Neuronal stem cell (in vitro differentiated cells): ENCODE results near the gene MRPL43.
"Not testable (repeated sequence)": the region's sequence is repeated elsewhere in the genome, so short reads cannot be mapped to it uniquely, and the experiment has no call there.

Experiments used
- DNase-seq: peaks from one replicate; pipeline ENCODE4 v3.0.0-alpha.2; 2013; ENCODE audit warnings: low spot score
- H2AFZ ChIP-seq: one replicate; pipeline ENCODE4 v1.6.1; 2013; ENCODE audit warnings: mild to moderate bottlenecking, low read length, inconsistent platforms
- H2AK5ac ChIP-seq: 2 replicates; pipeline ENCODE4 v1.6.1; 2013; ENCODE audit warnings: low read depth, mild to moderate bottlenecking, inconsistent platforms, low read length, moderate library complexity, mixed read lengths
- H2BK120ac ChIP-seq: 2 replicates; pipeline ENCODE4 v1.6.1; 2013; ENCODE audit warnings: low read depth, mild to moderate bottlenecking, inconsistent platforms, low read length, moderate library complexity, mixed read lengths
- H2BK12ac ChIP-seq: one replicate; pipeline ENCODE4 v1.6.1; 2013; ENCODE audit warnings: low read length, inconsistent platforms
- H2BK15ac ChIP-seq: 2 replicates; pipeline ENCODE4 v1.6.1; 2013; ENCODE audit warnings: mild to moderate bottlenecking, low read length, inconsistent platforms, mixed read lengths
- H2BK5ac ChIP-seq: one replicate; pipeline ENCODE4 v1.6.1; 2013; ENCODE audit warnings: inconsistent platforms, mild to moderate bottlenecking, low read length, moderate library complexity
- H3K14ac ChIP-seq: one replicate; pipeline ENCODE4 v1.6.1; 2013; ENCODE audit warnings: low read length, inconsistent platforms
- H3K18ac ChIP-seq: 2 replicates; pipeline ENCODE4 v1.6.1; 2013; ENCODE audit warnings: low read length, inconsistent platforms
- H3K23ac ChIP-seq: 2 replicates; pipeline ENCODE4 v1.6.1; 2013; ENCODE audit warnings: low read depth, mild to moderate bottlenecking, mixed read lengths, low read length, inconsistent platforms; ENCODE audit not compliant: poor library complexity
- H3K27ac ChIP-seq: replicated peaks from 3 replicates; pipeline ENCODE4 v1.5.1; 2013; ENCODE audit warnings: low read length, inconsistent platforms
- H3K27me3 ChIP-seq, 3 experiments: 2 replicates each; pipeline ENCODE4 v1.6.1; 2013; ENCODE audit warnings: low read length in 3 of 3, mild to moderate bottlenecking in 2 of 3, inconsistent platforms in 1 of 3, low read depth in 1 of 3, mixed read lengths in 1 of 3, moderate library complexity in 1 of 3; ENCODE audit not compliant: control insufficient read depth in 3 of 3, insufficient read depth in 3 of 3
- H3K36me3 ChIP-seq, 2 donors: replicated peaks in 1 of 2; 2 replicates each; pipeline ENCODE4 v1.6.1; 2013; ENCODE audit warnings: low read length in 2 of 2; ENCODE audit not compliant: control insufficient read depth in 2 of 2, insufficient read depth in 2 of 2
- H3K4ac ChIP-seq: 2 replicates; pipeline ENCODE4 v1.6.1; 2013; ENCODE audit warnings: inconsistent platforms, mild to moderate bottlenecking, low read length, moderate library complexity
- H3K4me1 ChIP-seq, 2 donors: 1 replicate in 1 of 2; 2 replicates in 1 of 2; pipeline ENCODE4 v1.6.1; 2013; ENCODE audit warnings: low read length in 2 of 2, low read depth in 1 of 2; ENCODE audit not compliant: control insufficient read depth in 2 of 2, insufficient read depth in 1 of 2
- H3K4me2 ChIP-seq: one replicate; pipeline ENCODE4 v1.6.1; 2013; ENCODE audit warnings: mild to moderate bottlenecking, low read length, inconsistent platforms; ENCODE audit not compliant: insufficient read depth, poor library complexity, severe bottlenecking
- H3K4me3 ChIP-seq, 2 donors: 2 replicates each; pipeline ENCODE4 v1.5.1; 2013; ENCODE audit warnings: low read length in 2 of 2, mild to moderate bottlenecking in 2 of 2, inconsistent platforms in 1 of 2, moderate library complexity in 1 of 2
- H3K79me1 ChIP-seq: one replicate; pipeline ENCODE4 v1.6.1; 2013; ENCODE audit warnings: low read depth, mild to moderate bottlenecking, inconsistent platforms, low read length, moderate library complexity
- H3K9ac ChIP-seq: one replicate; pipeline ENCODE4 v1.6.1; 2013; ENCODE audit warnings: mild to moderate bottlenecking, low read depth, low read length, inconsistent platforms; ENCODE audit not compliant: poor library complexity
- H3K9me3 ChIP-seq, 2 donors: replicated peaks in 1 of 2; 2 replicates each; pipeline versions ENCODE3 to v1.6.1; 2013; ENCODE audit warnings: low read length in 2 of 2, mild to moderate bottlenecking in 2 of 2, inconsistent platforms in 1 of 2, low read depth in 1 of 2, mixed read lengths in 1 of 2, moderate library complexity in 1 of 2; ENCODE audit not compliant: control insufficient read depth in 2 of 2, insufficient read depth in 1 of 2
- H4K8ac ChIP-seq: one replicate; pipeline ENCODE4 v1.6.1; 2013; ENCODE audit warnings: low read depth, mild to moderate bottlenecking, inconsistent platforms, low read length, moderate library complexity
- H4K91ac ChIP-seq: one replicate; pipeline ENCODE4 v1.6.1; 2013; ENCODE audit warnings: low read length, low read depth, mild to moderate bottlenecking, inconsistent platforms; ENCODE audit not compliant: poor library complexity
- WGBS, 2 donors: extraction: QIAGEN DNeasy Blood & Tissue Kit; methylation state at CpG; one replicate each; pipeline ENCODE4 v1.1.7; 2013; ENCODE audit warnings: missing lambda C conversion rate in 2 of 2, mixed read lengths in 1 of 2; ENCODE audit not compliant: insufficient read length in 2 of 2, insufficient replicate concordance in 1 of 2; ENCODE audit errors: extremely low coverage in 2 of 2; 5-methylcytosine and 5-hydroxymethylcytosine counted together

Gene MRPL43

GRCh38 chr10:100976906-100977305, 10.4 kb downstream of the MRPL43 start:
- WGBS, 2 donors: 100% methylated on average over 1 of the region's 3 CpGs; no CpG with 5 or more reads in 1 of the 2 donors
- H3K27me3 ChIP-seq: no peaks in the 10 kb centered on the region
- no peak overlapping the region for H2BK5ac ChIP-seq

GRCh38 chr10:100975397-100975796, 11.9 kb downstream of the MRPL43 start:
- no CpG with 5 or more reads among the region's 8 CpGs for WGBS, 2 donors
- DNase-seq: not testable (repeated sequence)

More at GRCh38 chr10:100976906-100977305, 10.4 kb downstream of the MRPL43 start:
- H3K18ac ChIP-seq: no peak overlapping the region
- no peak overlapping the region for H2BK120ac ChIP-seq
- no peak overlapping the region for H2AK5ac ChIP-seq
- H3K14ac ChIP-seq: no peak overlapping the region
- H3K4me1 ChIP-seq: peaks cover 0 to 7% of the 10 kb centered on the region in 2 donors
- H3K4ac ChIP-seq: no peak overlapping the region
- no peak overlapping the region for H4K91ac ChIP-seq
- no peak overlapping the region for H2BK12ac ChIP-seq
- no peak overlapping the region for H3K27ac ChIP-seq
- DNase-seq: no peak
- H3K79me1 ChIP-seq: no peaks in the 10 kb centered on the region
- H3K9me3 ChIP-seq: no peaks in the 10 kb centered on the region
- H2BK15ac ChIP-seq: no peak overlapping the region
- no peak overlapping the region for H3K9ac ChIP-seq
- H2AFZ ChIP-seq: no peak overlapping the region
- H3K4me3 ChIP-seq: no peak overlapping the region
- H3K23ac ChIP-seq: no peak overlapping the region
- H4K8ac ChIP-seq: no peak overlapping the region
- H3K36me3 ChIP-seq: peaks cover 26 to 36% of the 10 kb centered on the region in 2 donors
- no peak overlapping the region for H3K4me2 ChIP-seq

DNA sequence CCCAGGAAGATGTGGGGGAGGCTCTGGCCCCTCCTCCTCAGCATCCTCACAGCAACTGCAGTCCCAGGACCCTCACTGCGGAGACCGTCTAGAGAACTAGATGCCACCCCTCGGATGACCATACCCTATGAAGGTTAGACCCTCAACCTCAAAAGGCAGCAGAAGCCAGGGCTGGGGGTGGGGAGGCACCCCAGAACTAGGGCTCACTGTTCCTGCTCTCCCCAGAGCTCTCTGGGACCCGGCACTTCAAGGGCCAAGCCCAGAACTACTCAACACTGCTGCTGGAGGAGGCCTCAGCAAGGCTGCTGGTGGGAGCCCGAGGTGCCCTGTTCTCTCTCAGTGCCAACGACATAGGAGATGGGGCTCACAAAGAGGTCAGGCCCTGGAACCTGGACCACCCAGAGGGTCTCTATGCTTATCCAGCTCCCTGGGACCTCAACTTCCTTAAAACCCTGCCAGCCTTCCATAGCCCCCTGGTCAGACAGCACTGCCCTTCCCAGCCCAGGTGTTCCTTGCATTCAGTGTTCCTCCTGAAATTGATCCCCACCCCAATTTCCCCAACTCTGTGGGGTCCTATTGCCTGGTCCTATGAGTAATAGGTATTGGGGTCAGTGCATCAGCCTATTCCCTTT, 14.3 kb downstream of the MRPL43 start:
- no peak overlapping the region for H3K27ac ChIP-seq
- no peak for DNase-seq
- no CpG with 5 or more reads among the region's 6 CpGs for WGBS, 2 donors

More at GRCh38 chr10:100975397-100975796, 11.9 kb downstream of the MRPL43 start:
- H3K4ac ChIP-seq, H4K8ac ChIP-seq, H3K9ac ChIP-seq, H3K4me1 ChIP-seq, H2BK120ac ChIP-seq, H2BK15ac ChIP-seq, H2AK5ac ChIP-seq, H3K4me2 ChIP-seq, H3K27me3 ChIP-seq, H3K27ac ChIP-seq, H2BK5ac ChIP-seq, H3K4me3 ChIP-seq, H2BK12ac ChIP-seq, H2AFZ ChIP-seq, H4K91ac ChIP-seq, H3K79me1 ChIP-seq, H3K14ac ChIP-seq, H3K9me3 ChIP-seq, H3K23ac ChIP-seq, H3K18ac ChIP-seq: not testable (repeated sequence)
- peaks cover 17 to 23% of the 10 kb centered on the region in 2 donors for H3K36me3 ChIP-seq

GRCh38 chr10:100972115-100972903, 15.0 kb downstream of the MRPL43 start:
- Histone ChIP-seq H3K9ac (no peak overlapping the region), H2AK5ac (peak overlapping the region; percentile 26), H3K27ac (no peak overlapping the region), H4K91ac (no peak overlapping the region), H3K4me1 (peaks cover 2 to 18% of the 10 kb centered on the region in 2 donors), H3K79me1 (peaks cover 3% of the 10 kb centered on the region), H3K36me3 (peaks cover under 1 to 1% of the 10 kb centered on the region in 2 donors), H3K23ac (no peak overlapping the region), H2BK12ac (no peak overlapping the region), H2BK15ac (no peak overlapping the region), H4K8ac (no peak overlapping the region), H2BK5ac (no peak overlapping the region), H2AFZ (no peak overlapping the region), H3K27me3 (peaks cover 0 to 5% (median 0%) of the 10 kb centered on the region in 3 experiments), H2BK120ac (no peak overlapping the region), H3K4me2 (no peak overlapping the region), H3K9me3 (no peaks in the 10 kb centered on the region), H3K4ac (no peak overlapping the region), H3K4me3 (no peak overlapping the region), H3K14ac (no peak overlapping the region), H3K18ac (no peak overlapping the region)
- DNase-seq: no peak
- no CpG with 5 or more reads among the region's 13 CpGs for WGBS, 2 donors

More for the DNA sequence above, 14.3 kb downstream of the MRPL43 start:
- no peak overlapping the region for H3K4me2 ChIP-seq
- no peak overlapping the region for H2BK15ac ChIP-seq
- peaks cover 0 to 5% (median 0%) of the 10 kb centered on the region in 3 experiments for H3K27me3 ChIP-seq
- no peak overlapping the region for H3K4me3 ChIP-seq
- no peak overlapping the region for H2BK120ac ChIP-seq
- H2BK5ac ChIP-seq: no peak overlapping the region
- no peaks in the 10 kb centered on the region for H3K9me3 ChIP-seq
- no peak overlapping the region for H2BK12ac ChIP-seq
- H3K4me1 ChIP-seq: peaks cover 2 to 18% of the 10 kb centered on the region in 2 donors
- peaks cover 2% of the 10 kb centered on the region in 2 donors for H3K36me3 ChIP-seq
- H3K23ac ChIP-seq: no peak overlapping the region
- H3K79me1 ChIP-seq: peaks cover 3% of the 10 kb centered on the region
- H3K4ac ChIP-seq: no peak overlapping the region
- H4K91ac ChIP-seq: no peak overlapping the region
- H2AFZ ChIP-seq: no peak overlapping the region
- H3K9ac ChIP-seq: no peak overlapping the region
- peak overlapping the region; percentile 26 for H2AK5ac ChIP-seq
- H3K18ac ChIP-seq: no peak overlapping the region
- H4K8ac ChIP-seq: no peak overlapping the region
- H3K14ac ChIP-seq: no peak overlapping the region
